LNCAP (cell line): ENCODE data around the gene PTPRN2.

Experiments used
- CTCF ChIP-seq: fragments of 450-650 bp; IDR thresholded peaks from 2 replicates; pipeline ENCODE4 v1.5.1; 2017; ENCODE audit warnings: mild to moderate bottlenecking

Gene PTPRN2

GRCh38 chr7:158033196-158033595 is 554.4 kb downstream of the PTPRN2 start:
- no peak for TF ChIP-seq CTCF

DNA sequence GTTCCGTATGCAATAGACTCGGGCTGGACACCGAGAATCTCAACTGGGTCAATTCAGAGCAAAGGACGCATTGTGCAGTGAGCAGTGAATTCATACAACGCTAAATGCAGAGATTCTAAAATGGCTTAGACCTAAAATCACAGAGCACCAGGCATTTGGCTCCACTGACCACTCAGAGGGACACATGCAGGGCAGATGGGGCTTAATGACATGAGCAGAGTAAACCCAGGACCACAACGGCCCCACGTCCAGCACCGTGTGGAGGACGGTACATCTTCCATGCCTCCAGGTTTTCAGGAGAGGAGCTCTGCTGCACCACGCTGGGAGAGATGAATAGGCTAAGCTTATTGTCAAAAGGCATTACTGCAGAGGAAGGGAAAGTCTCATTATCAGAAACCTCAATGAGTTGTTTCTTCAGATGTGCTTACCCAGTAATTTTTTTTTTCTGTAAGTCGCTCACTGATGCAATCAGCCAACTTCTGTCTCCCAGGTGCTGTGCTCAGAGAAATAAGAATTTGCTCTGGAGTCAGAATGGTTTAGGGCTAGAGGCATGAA is 555.0 kb downstream of the PTPRN2 start:
- TF ChIP-seq CTCF = no peak

DNA sequence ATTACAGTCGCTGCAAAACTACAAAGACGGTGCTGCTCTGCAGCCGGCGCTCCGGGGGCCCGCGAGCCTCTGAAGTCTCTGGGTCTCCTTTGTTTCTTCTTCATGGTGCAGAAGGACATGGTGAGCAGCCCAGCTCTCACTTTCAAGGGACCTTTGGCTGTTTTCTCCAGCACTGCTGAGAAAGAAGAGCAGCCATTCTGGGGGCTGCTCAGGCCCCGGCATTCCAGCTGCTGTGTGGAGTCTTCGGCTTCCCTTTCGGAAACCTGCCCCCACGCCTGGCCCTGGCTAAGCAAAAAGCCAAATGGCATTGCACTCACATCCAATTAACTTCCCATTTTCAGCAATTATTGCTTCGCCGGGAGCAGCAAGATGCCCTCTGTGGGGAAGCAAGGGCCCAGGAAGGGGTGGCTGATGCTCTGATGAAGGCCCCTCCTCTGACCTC is 555.7 kb downstream of the PTPRN2 start:
- TF ChIP-seq CTCF = no peak

DNA sequence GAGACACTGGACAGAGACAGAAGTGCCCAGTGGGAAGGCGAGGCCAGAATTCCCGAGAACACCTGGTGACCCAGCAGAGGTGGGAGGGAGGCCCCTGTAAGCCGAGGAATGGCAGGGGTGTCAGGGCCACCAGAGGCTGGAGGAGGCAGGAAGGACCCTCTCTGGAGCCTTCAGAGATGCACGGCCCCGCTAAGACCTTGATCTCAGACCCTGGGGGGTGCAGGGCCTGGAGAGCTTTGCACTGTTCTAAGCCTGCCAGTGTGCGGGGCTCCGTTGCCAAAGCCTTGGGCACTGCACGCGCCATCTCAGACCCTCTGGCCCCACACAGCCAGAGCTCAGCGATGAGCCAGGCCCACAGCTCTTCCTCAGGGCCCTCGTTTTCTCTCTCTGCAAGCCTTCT is 557.1 kb downstream of the PTPRN2 start:
- TF ChIP-seq CTCF = no peak

- TF ChIP-seq CTCF = no peak
Measured at GRCh38 chr7:158030071-158030470, 557.6 kb downstream of the PTPRN2 start.

- TF ChIP-seq CTCF = no peak
Measured at GRCh38 chr7:158029509-158029908, 558.1 kb downstream of the PTPRN2 start.

- no peak for TF ChIP-seq CTCF
Measured at GRCh38 chr7:158028971-158029370, 558.7 kb downstream of the PTPRN2 start.
